Measurements from ENCODE around the gene HTR3A.
A peak's percentile ranks its signal among the peaks of the same experiment; 100 is the strongest.

The HTR3A gene

GRCh38 chr11:113979431-113979830 lies 4.5 kb downstream of the HTR3A start:
- DNase-seq, result no peak

DNA sequence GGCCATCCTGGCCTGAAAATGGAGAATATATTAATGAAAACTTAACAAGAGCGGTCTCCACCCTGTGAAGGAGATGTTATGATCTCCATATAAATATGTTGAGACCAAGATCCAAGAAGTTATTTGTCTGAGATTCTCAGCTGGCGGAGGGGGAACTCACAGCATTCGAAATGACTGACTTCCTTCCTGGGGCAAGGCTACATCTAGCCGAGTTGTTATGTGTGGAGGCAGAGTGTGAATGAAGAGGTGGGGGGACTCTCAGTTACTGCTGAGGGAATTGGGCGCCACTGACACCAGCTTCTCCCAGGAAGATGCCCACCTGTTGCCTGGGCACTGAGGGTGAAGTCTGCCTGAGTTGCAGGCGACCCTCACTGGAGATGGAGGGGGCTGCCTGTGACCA lies 5.9 kb downstream of the HTR3A start:
- no peak for DNase-seq

GRCh38 chr11:113982306-113982705 lies 7.4 kb downstream of the HTR3A start:
- DNase-seq, result no peak

DNA sequence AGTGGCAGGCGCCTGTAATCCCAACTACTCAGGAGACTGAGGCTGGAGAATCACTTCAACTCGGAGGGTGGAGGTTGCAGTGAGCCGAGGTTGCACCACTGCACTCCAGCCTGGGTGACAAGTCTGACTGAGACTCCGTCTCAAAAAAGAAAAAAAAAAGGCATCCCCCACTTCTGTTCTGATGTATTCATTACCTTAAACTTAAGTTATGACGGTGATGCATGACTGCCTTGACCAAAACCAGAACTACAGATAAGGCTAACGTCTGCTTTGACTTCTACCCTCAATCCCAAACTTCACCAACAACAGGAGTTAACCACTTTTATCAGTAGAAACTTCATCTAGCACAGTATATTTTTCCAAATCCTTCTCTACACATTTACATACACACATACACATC lies 9.9 kb downstream of the HTR3A start:
- no peak for DNase-seq

DNA sequence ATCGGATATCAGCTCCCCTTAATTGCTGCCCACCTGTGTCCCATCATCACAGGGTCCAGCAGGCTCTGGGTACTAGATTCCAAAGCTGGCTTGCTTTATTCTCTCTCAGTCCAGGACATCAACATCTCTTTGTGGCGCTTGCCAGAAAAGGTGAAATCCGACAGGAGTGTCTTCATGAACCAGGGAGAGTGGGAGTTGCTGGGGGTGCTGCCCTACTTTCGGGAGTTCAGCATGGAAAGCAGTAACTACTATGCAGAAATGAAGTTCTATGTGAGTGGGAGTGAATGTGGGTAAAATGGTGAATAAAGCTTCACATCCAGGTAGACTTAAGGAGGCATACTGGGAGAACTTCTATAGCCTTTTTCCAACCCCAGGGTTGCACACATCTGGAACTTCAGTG lies 11.0 kb downstream of the HTR3A start:
- DNase-seq, result no peak

GRCh38 chr11:113986351-113987140 lies 11.6 kb downstream of the HTR3A start:
- DNase-seq, result no peak

DNA sequence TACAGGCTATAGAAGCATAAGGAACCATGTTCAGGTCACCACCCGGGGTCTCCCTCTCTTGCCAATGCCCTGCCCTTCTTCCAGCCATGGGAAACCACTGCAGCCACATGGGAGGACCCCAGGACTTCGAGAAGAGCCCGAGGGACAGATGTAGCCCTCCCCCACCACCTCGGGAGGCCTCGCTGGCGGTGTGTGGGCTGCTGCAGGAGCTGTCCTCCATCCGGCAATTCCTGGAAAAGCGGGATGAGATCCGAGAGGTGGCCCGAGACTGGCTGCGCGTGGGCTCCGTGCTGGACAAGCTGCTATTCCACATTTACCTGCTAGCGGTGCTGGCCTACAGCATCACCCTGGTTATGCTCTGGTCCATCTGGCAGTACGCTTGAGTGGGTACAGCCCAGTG lies 14.5 kb downstream of the HTR3A start:
- no peak for DNase-seq

- DNase-seq, result no peak
Measured at GRCh38 chr11:113989916-113990315, 15.0 kb downstream of the HTR3A start.

DNA sequence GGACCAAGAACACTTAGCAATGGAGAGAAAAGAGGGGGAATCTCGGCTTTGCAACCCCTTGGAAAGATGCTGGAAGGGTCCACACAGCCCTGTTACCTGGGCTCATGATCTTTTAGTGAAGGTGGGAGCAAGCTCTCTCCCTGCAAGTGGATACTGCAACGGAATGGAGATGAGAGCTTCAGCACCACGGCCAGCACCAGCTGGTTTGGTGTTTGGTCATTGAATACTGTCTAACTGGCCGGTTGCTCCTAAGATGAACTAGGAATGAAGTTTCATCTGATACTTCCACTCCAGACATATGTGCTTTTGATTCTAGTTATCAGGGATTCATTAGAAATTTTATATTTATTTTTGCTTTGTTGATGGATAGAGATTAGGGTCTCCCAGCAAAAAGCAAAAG lies 16.3 kb downstream of the HTR3A start:
- DNase-seq, result peak; percentile 34

DNA sequence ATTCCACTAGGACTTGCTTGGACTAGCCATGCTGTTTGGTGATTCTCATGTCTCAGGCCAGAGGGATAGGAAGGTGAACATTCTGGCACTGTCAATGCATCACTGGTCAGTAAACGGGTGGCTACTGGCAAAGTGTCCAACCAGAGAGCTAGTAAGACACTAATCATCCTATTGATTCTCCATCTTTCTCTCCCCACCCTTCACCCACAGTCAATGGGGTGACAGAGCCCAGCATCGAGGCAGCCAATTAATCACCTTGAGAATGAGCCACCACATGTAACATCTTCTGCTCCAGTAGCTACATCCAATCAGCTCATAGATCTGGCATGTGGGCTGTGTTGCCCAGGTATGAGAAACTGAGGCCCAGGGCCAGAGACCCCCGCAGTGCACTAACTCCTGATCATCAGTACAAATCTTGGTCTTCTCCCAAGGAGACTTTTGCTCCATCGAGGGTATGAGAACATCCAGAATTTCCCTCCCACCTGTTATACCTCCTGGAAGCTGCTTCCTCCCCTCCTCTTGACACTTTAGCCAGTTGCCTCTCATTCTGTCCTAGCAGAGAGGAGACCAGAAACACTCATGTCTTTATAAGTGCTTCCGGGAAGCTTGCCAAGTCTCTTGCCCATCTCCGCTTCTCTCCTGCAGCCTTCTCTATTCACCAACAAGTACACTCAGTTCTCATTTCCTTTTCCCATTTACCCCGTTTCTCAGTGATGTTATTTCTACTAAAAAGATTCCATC lies 17.0 kb downstream of the HTR3A start:
- DNase-seq, result no peak

DNA sequence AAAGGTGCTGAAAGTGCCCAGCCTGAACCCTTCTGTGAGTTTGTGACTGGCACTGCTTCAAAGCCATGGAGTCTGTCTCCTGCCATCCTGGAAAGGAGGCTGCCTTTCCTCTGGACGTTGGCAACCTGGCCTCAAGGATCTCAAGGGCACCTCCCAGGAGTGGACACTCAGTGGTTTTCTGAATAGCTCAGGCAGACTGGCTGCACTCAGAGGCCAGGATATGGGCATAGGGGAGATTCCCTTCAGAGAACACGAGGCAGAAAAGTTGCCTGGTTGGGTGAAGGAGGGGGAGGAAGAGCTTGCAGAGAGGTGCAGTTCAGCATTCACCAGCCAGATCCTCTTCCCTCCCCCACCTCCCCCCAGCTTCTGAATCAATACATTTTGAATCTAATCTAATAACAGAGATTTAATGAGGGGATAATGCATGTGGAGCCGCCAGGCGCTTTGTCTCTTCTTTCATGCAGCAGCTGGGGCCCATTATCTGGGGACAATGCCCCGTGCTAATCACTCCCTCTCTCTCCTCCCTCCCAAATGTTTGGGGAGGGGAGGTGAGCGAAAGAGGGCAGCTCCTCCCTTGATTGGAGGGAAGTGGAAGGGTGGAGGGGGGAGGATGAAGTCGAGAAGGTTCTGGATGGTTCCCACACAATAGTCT lies 17.7 kb downstream of the HTR3A start:
- DNase-seq, result no peak

- no peak for DNase-seq
Measured at GRCh38 chr11:113994077-113994954, 19.4 kb downstream of the HTR3A start.

DNA sequence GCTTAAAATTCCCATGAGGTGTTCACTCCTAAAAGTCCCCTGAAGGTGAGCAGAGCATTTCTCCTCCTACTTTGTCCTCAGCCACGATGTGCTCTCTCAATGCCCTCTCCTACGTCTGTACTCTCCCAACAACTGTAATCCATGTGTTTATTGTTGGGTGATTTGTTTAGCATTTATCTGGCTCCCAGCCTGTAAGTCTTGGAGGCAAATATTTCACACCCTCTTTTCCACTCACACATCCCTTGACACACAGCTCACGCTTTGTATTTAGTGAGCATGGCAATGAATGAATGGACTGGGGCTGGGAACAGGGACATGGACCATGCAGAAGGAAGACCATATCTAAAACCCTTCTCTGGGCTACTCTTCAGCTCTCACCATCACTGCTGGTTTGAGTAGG lies 22.6 kb downstream of the HTR3A start:
- no peak for DNase-seq

DNA sequence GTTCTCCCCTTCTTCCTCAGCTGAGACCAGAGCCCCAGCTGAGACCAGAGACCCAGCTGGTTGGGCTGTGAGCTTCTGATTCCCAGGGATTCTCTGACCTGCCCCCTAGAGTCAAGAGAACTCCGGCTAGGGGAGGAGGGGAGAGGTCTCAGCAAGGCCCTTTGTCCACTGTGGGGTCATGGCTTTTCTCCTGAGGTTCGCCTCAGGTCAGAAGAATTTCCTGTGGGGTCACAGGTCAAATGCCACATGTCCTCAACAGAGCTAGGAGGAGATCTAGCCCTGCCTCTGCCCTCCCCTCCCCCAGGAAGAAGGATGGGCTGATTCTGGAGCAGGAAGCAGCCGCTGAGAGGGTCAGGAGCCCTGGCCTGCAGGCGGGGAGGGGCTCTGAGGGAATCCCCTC lies 23.7 kb downstream of the HTR3A start:
- DNase-seq, result no peak

- no peak for DNase-seq
Measured at GRCh38 chr11:114000526-114000925, 25.6 kb downstream of the HTR3A start.

GRCh38 chr11:114001416-114001815 lies 26.5 kb downstream of the HTR3A start:
- DNase-seq, result no peak

DNA sequence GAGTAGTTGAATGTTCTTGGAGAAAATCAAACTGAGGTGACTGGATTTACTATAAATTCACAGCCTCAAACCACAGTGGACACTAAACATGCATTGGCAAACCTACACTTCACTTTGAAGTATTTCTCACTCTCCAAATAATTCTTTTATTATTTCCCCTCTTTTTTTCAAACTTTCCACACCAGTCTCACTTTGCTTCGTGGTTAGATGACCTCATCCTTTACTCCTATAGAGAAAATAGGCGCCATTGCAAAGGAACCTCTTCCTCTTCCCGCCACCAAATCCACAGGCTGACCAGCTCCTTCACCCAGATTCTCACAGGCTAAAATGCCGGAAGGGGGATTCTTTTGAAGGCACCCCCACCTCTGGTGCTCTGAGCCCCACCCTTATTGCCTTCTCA lies 33.4 kb downstream of the HTR3A start:
- no peak for DNase-seq

DNA sequence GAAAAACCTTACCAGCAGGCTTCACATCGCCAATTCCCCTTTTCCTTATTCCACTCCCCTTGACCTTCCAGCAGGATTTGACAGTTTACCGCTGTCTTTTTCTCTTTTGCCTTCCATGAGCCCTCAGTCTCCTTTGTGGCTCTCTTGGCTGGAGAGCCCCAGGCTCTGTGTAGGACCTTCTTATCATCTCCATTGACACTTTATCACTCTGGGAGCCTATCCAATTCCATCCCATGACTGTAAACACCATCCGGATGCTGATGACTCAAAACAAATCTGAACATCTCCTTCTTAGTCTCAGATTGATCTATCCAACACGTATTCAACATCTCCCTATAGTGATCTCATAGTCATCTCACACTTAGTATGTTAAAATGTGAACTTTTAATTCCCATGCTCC lies 36.0 kb downstream of the HTR3A start:
- no peak for DNase-seq

DNA sequence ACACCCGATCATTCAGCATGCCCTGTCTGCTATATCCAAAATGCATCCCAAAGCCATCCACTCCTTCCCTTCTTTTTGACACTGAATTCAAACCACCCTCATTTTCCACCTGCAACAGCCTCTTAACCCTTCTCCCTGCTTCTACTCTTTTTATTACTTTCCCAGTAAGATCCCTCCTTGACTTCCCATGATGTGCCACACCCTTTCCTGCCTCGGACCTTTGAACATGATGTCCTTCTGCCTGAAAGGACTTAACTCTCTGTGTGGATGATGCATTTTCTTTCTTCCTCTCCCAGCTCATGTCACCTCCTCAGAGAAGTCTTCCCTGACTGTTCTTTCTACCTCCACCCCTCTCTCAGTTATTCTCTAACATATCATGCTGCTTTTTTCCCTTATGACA lies 36.5 kb downstream of the HTR3A start:
- no peak for DNase-seq

DNA sequence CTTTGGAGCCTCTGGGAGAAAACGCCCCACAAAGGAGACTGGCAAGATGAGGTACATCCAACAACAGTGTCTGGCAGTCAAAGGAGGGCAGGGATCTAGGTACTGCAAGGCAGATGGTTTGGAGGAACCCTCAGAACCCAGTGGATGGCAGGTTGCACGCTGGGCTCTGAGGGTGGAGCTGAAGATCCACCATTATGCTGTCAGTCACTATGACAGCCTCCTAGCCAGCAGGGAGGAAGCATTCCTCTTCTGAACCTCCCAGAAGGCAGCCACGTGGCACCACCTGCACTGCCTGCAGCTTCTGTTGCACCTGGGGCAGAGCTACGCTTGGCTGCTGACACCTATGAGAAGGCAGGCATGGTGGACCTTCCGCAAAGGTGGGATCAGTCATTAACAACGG lies 40.2 kb downstream of the HTR3A start:
- no peak for DNase-seq

GRCh38 chr11:114016986-114017385 lies 42.1 kb downstream of the HTR3A start:
- DNase-seq, result no peak

DNA sequence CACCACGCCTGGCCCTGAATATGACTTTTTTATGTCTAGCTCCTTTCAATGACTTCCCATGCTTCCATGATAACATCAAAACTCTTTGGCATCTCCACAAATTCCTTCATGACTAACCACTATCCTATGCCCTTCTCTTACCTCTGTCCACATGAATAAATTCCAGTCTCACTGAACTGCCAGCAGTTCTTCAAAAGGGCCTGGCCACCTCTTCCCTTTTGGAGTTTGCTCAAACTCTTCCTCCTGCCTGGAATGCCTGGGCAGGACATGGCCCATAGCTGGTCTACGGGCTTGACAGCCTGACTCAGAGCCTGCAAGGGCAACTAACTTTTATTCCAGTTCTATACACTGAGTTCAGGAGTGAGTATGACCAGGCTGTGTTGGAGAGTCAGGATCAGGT lies 42.8 kb downstream of the HTR3A start:
- no peak for DNase-seq

DNA sequence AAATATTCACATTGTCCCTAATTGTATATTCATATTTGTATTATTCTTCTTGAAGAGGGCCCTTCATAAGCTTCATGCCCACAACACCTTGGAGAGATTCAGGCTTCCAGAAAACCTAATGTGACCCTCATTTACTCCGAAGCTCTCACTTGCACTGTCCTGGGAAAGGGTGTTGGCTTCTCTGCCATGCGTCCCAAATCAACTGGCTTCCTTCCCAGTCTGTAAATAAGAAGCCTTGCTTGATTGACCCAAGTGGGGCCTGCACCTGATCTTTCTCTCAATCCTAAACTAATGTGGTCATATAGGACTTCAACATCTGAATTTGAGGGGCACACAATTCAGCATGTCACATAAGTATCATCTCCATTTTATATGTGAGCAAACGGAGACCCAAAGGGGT lies 44.1 kb downstream of the HTR3A start:
- no peak for DNase-seq

Data from fibroblast of skin of back (primary cell).